Fibroblast of the aortic adventitia (primary cell): ENCODE results near the gene SPATA46. TPM values are rescaled to one million over a fixed set of nuclear protein-coding genes. Genes with fewer than 3 reads are reported as not detected.

ENCODE experiments used
- DNase-seq: peaks from one replicate; pipeline ENCODE4 v3.0.0-alpha.2; 2010; ENCODE audit warnings: low read depth
- H3K4me3 ChIP-seq: 2 replicates; pipeline ENCODE4 v1.5.1; 2011; ENCODE audit warnings: low read depth, mild to moderate bottlenecking, control low read depth, low read length, moderate library complexity
- CTCF ChIP-seq: IDR thresholded peaks from 2 replicates; pipeline ENCODE4 v1.5.1; 2011; ENCODE audit warnings: mild to moderate bottlenecking, low read length, control low read depth, inconsistent platforms; ENCODE audit not compliant: insufficient read depth
- total RNA-seq: library from RNA; depleted of rRNA; stranded (reverse); fragments of >200 nt; gene quantifications from 2 replicates; pipeline ENCODE4 v1.2.3, GENCODE V29; 2012; ENCODE audit warnings: low replicate concordance

Gene SPATA46
- total RNA-seq, 1 donor, result not detected

- no peak for TF ChIP-seq CTCF
- no peak overlapping the region for H3K4me3 ChIP-seq
- no peak for DNase-seq
Observed at GRCh38 chr1:162390396-162391185, 13.9 kb upstream of the SPATA46 start.

- no peak for TF ChIP-seq CTCF
- DNase-seq, result no peak
- no peak overlapping the region for H3K4me3 ChIP-seq
Observed at GRCh38 chr1:162389971-162390370, 13.3 kb upstream of the SPATA46 start.

GRCh38 chr1:162389021-162389818, 12.6 kb upstream of the SPATA46 start:
- H3K4me3 ChIP-seq, result no peak overlapping the region
- TF ChIP-seq CTCF, result no peak
- DNase-seq, result no peak

- no peak for TF ChIP-seq CTCF
- H3K4me3 ChIP-seq, result no peak overlapping the region
- no peak for DNase-seq
Observed at GRCh38 chr1:162388615-162389014, 12.0 kb upstream of the SPATA46 start.

GRCh38 chr1:162388083-162388594, 11.5 kb upstream of the SPATA46 start:
- no peak overlapping the region for H3K4me3 ChIP-seq
- no peak for DNase-seq
- TF ChIP-seq CTCF, result no peak

GRCh38 chr1:162387226-162388082, 10.8 kb upstream of the SPATA46 start:
- no peak for TF ChIP-seq CTCF
- no peak for DNase-seq
- H3K4me3 ChIP-seq, result no peak overlapping the region
